ENCODE measurements around the gene CACUL1.
A peak's percentile ranks its signal among the peaks of the same experiment; 100 is the strongest.
"Not testable (repeated sequence)": the region's sequence is repeated elsewhere in the genome, so short reads cannot be mapped to it uniquely, and the experiment has no call there.

CACUL1 gene

DNA sequence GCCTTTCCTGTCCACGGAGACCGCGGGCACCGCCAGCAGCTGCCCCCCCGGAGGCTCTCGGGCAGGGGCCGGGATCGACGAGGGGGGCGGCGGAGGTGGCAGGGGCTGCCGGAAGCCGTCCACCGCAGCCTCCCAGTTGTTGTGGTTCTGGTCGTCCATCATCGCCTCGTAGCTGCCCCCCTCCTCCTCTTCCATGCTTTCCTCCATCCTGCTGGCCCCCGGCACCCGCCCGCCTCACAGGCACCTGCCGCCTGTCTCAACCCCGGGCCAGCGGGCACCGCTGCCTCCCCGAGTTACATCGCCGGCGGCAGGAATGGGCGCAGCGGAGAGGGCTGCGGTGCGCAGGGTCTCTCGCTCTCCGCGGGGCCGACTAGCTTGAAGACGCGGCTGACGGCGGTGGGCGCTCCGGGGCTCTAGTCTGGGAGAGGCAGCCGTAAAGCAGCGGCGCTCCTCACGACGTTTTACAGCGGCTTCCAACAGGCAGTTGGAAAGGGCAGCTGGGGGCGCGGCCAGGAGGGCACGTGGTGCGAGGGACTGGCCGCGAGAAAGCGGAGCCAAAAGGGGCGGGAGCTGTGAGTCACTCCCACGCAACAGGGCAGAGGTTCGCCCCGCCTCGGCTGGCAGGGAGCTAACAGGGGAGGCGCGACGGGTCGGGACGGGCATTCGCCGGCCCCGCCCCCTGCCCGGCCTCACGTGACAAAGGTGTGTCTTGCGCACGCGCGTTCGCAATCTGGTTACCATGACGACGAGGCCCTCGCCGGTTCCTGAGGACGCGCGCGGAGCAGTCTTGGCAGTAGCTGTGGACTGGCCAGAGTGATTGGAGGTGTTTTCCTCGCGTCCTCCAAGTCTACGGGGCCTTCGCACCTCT lies at the start of gene CACUL1:
Gene CACUL1, minus strand, starts transcription at position 415 of the 868 bp plus-strand sequence. Its CDS starts 208 bp downstream, at position 207.
- DNase-seq, result peak; percentile 91

DNA sequence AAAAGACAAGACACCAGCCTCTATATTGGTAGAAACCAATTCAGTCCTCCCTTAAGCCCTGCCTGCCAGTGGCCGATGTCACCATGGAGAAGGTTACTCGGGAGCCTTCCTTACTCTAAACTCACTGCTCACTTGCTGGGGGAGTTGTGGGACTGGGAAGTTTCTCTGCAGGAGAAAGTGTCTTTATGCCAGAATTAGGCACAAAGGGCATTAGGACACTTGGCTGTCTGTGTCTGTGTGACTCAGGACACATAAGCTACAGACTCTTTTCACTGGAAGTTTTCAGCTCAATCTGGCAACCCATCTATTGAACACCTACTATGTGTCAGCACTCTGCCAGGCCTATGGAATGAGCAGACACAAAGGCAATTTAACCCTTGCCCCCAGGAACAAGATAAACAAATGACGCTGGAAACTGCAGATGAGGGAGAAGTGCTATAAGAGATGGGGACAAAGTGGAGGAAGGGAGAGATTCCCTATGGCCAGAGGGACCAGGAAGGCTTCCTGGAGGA lies 49.5 kb upstream of the CACUL1 start:
- no peak for DNase-seq

DNA sequence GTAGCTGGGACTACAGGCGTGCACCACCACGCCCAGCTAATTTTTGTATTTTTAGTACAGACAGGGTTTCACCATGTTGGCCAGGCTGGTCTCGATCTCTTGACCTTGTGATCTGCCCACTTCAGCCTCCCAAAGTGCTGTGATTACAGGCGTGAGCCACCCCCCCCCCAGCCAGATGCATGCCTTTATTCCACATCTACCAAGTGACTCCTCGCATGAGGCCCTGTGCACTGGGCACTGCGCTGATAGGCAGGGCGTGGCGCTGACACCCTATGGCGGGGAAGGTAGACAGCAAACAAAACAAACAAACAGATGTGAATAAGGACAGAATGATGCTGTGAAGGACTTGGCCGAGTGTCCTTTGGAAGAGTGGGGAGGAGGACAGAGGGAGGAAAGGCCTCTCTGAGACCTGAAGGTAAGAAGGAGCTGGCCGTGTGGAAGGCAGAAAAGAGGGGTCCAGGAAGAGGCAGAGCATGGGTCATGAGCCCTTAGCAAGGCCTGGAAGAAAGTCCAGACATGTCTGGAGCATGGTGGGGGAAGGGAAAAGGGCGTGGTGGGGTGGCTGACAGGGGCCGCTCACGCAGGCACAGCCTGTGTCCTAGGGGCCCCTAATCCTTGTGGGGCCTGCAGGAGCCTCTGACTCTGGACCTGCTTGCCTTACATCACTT lies 47.5 kb upstream of the CACUL1 start:
- no peak for DNase-seq

DNA sequence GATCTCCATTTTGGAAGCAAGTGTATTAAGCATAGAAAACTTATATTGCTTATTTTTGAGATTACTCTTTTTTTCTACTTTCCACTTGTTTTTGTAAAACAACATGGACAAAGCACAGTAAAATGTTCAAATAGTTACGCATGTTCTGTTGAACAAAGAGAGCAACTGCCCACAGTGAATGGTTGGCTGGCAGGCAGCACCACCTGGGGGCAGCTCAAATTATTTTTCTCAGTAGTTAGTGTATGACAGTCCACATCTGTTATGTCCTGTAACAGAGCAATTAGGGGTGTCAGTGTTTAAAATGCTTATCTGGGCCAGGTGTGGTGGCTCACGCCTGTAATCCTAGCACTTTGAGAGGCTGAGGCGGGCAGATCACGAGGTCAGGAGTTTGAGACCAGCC lies 46.1 kb upstream of the CACUL1 start:
- DNase-seq, result no peak

DNA sequence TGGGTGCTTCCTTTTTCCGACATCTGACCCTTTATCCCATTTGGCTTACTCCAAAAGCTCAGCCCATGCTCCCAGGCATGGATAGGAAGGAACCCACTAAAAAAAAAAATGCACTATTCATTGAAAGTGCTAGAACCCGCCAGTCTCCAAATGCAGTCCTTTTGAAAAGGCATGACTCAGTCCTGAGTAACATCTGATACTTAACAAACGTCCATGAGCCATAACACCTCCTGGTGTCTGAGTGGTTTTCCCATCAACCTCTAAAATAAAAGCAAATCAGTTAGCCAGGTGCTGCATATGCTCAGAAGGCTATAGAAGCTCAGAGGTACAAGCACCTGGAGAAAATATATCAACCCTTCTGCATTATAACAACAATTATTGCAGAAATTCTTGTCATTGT lies 45.0 kb upstream of the CACUL1 start:
- DNase-seq, result no peak

DNA sequence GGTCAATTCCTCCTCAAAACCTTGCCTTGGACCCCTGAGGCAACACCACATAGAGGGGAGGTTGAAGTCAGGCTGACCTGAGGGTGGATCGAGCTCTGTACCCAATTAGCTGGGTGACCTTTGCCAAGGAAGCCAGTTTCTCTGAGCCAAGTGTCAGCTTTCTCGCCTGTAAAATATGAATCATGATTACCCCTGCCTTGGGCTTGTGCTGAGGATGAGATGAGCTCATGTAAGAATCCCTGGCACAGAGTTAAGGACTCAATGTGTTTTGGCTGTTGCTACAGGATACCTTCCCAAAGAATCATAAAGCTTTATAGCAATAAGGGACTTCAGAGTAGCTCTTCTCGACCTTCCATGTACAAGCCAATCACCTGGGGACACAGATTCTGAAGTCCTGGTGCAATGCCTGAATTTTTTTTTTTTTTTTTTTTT lies 43.5 kb upstream of the CACUL1 start:
- no peak for DNase-seq

DNA sequence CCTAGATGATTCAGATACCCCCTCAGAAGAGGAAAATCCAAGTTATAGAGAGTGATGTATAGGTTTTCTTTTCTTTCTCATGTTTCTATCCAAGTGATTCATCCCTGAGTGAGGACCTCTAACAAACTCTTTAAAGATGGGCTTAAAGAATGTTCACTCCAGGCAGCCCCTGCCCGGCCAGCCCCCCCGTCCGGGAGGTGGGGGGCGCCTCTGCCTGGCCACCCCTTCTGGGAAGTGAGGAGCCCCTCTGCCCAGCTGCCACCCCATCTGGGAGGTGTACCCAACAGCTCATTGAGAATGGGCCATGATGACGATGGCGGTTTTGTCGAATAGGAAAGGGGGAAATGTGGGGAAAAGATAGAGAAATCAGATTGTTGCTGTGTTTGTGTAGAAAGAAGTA lies 40.2 kb upstream of the CACUL1 start:
- DNase-seq, result not testable (repeated sequence)

DNA sequence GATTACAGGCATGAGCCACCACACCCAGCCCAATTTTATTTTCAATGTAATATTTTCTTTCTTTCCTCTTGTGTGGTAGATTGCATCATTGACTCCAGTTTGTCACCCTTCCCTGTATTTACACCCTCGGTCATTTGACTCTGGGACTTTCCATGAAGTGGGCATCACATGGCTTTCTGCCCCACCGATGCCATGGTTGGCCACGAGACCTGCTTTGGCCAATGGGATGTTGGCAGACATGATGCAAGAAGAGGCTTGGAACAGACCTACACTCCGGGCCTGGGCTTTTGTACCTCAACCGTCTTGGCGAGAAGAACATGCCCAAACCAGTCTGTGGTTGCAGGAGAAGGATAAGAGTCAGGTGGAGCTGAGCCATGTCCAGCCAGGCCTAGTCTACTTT lies 38.8 kb upstream of the CACUL1 start:
- DNase-seq, result no peak

DNA sequence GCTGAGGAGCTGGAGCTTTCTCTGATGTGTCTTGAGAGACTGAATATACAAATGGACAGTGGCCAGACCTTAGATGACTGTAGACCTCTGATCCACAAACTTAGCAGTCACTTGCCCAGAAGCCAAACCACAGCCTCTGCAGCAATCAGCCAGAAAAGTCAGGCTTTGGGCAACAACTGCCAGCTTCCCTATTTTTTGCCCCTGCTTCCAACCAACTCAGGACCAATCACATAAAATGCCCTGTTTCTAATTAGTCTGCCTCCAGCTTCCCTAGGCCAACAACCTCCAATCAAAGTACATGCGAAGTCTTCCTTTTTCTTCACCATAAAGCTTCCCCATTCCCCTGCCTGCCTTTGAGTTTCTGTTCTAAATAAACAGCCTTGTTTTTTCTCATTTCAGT lies 37.8 kb upstream of the CACUL1 start:
- DNase-seq, result no peak

DNA sequence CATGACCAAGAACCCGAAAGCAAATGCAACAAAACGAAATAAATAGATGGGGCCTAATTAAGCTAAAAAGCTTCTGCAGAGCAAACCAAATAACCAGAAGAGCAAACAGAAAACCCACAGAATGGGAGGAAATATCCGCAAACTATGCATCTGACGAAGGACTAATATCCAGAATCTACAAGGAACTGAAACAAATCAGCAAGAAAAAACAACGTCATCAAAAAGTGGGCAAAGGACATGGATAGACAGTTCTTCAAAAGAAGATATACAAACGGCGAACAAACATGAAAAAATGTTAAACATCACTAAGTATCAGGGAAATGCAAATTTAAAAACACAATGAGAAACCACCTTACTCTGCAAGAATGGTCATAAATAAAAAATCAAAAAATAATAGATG lies 35.3 kb upstream of the CACUL1 start:
- DNase-seq, result no peak

DNA sequence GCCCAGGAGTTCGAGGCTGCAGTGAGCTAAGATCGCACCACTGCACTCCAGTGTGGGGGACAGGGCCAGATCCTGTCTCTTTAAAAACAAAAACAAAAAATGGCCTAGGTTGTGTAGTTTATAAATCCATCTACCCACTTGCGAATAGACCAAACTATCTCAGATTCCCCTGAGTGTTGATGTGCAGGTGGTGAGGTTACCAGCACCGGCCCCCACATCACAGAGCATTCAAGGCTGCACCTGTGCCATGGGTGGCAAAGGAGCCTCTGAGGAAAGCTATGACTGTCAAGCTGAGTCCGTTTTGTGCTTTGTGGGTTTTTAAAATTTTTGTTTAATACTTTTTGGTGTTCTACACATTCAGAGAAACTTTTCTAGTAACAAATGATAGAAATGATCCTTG lies 30.8 kb upstream of the CACUL1 start:
- DNase-seq, result no peak

DNA sequence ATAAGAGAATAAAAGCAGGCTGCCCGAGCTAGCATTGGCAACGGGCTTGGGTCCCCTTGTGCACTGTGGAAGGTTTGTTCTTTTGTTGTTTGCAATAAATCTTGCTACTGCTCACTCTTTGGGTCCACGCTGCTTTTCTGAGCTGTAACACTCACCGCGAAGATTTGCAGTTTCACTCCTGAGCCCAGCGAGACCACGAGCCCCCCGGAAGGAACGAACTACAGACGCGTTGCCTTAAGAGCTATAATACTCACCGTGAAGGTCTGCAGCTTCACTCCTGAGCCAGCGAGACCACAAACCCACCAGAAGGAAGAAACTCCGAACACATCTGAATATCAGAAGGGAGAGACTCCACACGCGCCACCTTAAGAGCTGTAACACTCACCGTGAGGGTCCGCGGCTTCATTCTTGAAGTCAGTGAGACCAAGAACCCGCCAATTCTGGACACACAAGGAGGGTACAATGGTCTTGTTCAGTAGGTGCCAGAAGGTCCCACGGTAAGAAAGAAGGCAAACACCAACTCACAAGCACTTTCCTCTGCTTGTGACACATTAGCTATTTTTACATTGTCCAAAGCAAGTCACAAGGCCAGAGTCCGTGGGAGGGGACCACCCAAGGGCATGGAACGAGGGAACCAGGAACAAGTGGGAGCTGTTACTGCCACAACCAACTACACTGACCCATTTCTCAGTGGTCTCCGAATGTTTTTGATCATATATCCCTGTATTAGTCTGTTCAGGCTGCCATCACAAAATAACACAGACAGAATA lies 29.2 kb upstream of the CACUL1 start:
- DNase-seq, result no peak

DNA sequence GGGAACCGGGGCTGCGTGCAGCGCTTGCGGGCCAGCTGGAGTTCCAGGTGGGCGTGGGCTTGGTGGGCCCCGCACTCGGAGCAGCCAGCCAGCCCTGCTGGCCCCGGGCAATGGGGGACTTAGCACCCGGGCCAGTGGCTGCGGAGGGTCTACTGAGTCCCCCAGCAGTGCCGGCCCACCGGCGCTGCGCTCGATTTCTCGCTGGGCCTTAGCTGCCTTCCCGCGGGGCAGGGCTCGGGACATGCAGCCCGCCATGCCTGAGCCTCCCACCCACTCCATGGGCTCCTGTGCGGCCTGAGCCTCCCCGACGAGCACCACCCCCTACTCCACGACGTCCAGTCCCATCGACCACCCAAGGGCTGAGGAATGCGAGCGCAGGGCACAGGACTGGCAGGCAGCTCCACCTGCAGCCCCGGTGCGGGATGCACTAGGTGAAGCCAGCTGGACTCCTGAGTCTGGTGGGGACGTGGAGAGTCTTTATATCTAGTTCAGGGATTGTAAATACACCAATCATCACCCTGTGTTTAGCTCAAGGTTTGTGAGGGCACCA lies 28.2 kb upstream of the CACUL1 start:
- not testable (repeated sequence) for DNase-seq

DNA sequence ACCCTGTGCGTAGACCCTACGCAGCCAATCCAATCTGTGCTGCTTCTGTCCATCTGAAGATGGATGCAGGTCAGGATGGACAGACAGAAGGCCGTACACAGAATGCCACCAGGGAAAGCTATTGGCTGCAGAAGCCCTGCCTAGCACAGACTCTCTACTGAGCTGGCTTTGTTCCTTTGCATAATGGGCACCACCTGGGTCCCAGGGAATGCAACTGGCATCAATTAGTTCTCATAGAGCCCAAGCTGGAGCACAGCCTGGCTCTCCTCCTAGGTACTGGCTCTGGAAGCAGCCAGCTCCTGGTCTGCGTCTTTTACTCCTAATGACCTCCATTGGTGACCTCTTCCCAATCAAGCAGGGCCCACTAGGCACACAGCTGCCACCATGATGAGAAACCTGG lies 26.8 kb upstream of the CACUL1 start:
- DNase-seq, result no peak

DNA sequence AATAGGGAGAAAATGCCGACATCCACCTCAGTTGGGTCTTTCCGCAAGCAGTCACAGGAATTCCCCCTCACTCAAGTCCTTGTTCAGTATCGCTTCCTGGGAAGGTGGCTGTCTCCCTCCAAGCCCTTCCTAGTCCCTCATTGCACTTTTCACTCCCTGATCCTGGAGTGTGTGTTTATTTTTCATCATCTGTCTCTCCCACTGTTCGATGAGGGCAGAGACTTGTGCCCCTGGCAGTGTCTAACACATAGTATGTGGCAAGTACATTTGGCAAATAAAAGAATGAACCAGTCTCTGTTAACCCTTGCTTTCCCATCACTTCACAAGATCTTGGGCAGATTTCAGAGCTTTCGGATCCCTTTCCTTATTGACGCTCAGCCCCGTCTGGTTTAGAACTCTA lies 24.0 kb upstream of the CACUL1 start:
- DNase-seq, result no peak

DNA sequence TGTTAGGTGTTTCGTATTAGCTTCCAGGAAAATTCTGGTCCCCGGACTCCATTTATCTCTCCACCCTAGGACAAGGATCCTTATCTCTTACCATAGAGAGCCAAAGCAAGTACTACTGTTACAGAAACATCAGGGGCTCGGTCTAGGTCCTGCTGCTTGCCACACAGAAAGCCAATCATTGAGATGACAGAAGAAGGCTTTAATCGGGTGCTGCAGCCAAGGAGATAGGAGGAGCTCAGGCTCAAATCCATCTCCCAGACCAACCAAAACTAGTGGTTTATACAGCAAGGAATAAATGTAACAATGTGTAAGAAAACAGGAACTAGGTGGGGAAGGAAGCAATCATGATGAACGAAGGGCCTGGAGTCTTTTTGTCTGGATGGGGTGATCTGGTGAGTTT lies 22.2 kb upstream of the CACUL1 start:
- no peak for DNase-seq

DNA sequence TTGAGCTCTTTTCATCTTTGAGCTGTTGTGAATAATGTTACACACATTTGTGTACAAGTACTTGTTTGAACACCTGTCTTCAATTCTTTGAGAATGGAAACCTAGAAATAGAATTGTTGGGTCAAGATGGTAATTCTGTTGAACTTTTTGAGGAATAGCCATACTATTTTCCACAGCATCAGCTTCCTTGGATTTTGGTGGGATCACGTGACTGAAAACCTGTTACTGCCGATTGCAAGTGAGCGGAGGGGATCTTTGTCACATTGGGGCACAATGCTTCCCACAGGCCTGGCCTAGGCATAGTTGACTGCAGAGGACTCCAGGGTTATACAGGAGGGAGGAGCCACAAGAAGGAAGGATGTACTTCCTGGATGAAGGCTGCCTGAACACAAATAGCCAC lies 21.3 kb upstream of the CACUL1 start:
- no peak for DNase-seq

DNA sequence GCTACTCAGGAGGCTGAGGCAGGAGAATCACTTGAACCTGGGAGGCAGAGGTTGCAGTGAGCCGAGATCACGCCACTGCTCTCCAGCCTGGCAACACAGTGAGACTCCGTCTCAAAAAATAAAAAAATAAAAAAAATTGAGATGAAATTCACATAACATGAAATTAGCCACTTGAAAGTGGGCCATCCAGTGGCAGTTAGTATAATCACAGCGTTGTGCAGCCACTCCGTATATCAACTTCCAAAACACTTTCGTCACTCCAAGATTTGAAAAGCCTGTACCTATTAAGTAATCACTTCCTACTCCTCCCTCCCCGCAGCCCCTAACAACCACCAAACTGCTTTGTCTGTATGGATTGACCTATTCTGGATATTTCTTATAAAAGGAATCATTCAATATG lies 20.7 kb upstream of the CACUL1 start:
- DNase-seq, result no peak

DNA sequence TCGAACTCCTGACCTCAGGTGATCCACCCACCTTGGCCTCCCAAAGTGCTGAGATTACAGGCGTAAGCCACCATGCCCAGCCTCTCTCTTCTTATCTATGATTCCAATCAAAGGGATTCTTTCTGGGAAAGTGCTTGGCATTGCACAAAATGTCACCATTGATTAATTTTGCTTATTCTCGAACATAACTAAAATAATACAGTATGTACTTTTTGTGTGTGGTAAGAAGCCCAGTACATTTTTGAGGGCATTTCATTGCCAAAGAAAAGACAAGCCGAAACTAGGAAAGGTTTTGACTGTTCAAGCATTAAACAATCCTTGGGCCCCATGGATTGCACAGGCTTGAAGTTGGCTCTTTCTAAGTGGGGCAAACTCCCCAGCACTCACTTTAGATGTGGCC lies 18.3 kb upstream of the CACUL1 start:
- no peak for DNase-seq

DNA sequence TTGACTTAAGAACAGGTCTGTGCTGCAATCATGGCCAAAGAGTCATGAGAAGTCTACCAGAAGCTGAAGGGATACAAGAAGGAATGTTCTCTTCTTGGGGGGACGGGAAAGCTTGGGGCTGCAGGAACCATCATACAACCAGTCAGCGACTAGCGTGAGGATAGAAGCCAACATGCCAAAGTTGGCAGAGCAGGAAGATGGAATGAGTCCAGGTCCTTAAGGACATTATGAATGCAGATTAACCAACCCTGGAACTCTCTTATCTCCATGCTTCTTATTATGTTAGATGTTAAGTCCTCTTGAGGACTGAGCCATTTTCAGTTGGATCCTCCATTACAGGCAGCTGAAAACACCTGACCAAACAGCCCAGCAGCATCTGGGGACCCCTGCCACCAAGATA lies 17.2 kb upstream of the CACUL1 start:
- DNase-seq, result no peak

DNA sequence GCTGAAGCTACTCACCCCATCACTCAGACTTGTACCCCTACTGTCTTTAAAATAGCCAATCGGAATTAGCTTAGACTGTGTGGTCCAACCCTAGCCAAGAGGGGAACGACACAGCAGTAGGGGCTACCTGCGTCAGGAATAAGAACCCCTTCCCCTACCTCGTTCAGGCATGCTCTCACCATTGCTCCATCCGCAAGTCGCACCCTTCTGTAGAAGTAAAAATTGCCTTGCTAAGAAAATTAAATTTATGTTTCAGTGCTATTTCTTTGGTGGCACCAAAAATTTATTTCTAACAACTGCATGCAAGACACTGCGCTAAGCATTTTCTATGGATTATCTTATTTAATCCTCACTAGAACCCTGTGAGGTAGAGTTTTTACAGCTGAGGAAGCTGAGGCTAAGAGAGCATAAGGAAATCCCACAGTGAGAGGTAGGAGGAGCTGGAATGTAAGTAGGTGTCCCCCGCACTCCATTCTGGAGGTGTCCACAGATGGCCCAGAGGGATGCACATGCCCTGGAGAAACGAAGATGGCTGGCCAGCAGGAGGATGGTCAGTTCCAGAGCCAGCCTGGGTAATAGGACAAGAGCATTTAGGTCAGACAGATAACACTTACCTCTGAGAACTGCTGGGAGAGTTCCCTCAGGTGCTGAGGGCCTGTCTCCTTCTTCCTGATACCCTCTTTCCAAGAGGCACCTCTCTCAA lies 15.3 kb upstream of the CACUL1 start:
- DNase-seq, result no peak
